H1 (cell line): ENCODE results near the gene TK1.

Experiments
- BACH1 ChIP-seq: IDR thresholded peaks from 2 replicates; pipeline ENCODE4 v1.6.1; 2012; ENCODE audit warnings: low read length, improper control_type of control experiment
- BRCA1 ChIP-seq: IDR thresholded peaks from 2 replicates; pipeline ENCODE4 v1.6.1; 2012; ENCODE audit warnings: low read depth, low read length, improper control_type of control experiment
- CBX5 ChIP-seq: fragments of 300-800, 300-1000 bp; sonication (generic); IDR thresholded peaks from 2 replicates; pipeline ENCODE4 v1.7.1; 2016; ENCODE audit warnings: antibody characterized with exemption, low read length, low read depth
- CHD1 ChIP-seq: IDR thresholded peaks from 2 replicates; pipeline ENCODE4 v1.6.1; 2012; ENCODE audit warnings: low read depth, low read length, improper control_type of control experiment
- CTCF ChIP-seq, 3 experiments: IDR thresholded peaks; 1 replicate in 2 of 3; 2 replicates in 1 of 3; pipeline versions ENCODE4 v1.5.1 to v1.6.1; 2011; ENCODE audit warnings: low read length in 3 of 3, mild to moderate bottlenecking in 3 of 3, inconsistent platforms in 2 of 3, low read depth in 1 of 3, moderate library complexity in 1 of 3; ENCODE audit not compliant: insufficient read depth in 1 of 3; ENCODE audit errors: control extremely low read depth in 1 of 3
- GABPA ChIP-seq: IDR thresholded peaks from 2 replicates; pipeline ENCODE4 v1.6.1; 2011; ENCODE audit warnings: mild to moderate bottlenecking, low read length, moderate library complexity, borderline replicate concordance; ENCODE audit not compliant: insufficient read depth
- MAX ChIP-seq: IDR thresholded peaks from 2 replicates; pipeline ENCODE4 v1.6.1; 2012; ENCODE audit warnings: inconsistent platforms
- POLR2A ChIP-seq, 2 experiments: IDR thresholded peaks; 1 replicate in 1 of 2; 2 replicates in 1 of 2; pipeline ENCODE4 v1.6.1; 2011; ENCODE audit warnings: low read depth in 2 of 2, low read length in 2 of 2, mild to moderate bottlenecking in 2 of 2; ENCODE audit errors: control extremely low read depth in 1 of 2
- TAF1 ChIP-seq: IDR thresholded peaks from 2 replicates; pipeline ENCODE4 v1.6.1; 2011; ENCODE audit warnings: mild to moderate bottlenecking, low read depth, low read length
- TCF12 ChIP-seq: IDR thresholded peaks from 2 replicates; pipeline ENCODE4 v1.6.1; 2011; ENCODE audit warnings: low read depth, mild to moderate bottlenecking, low read length
- TF ChIP-seq, protein P1 (sequence below): IDR thresholded peaks from 2 replicates; pipeline ENCODE4 v1.6.1; 2011; ENCODE audit warnings: low read depth, mild to moderate bottlenecking, low read length; ENCODE audit not compliant: insufficient read depth

- no peak for TF ChIP-seq MAX
- TF ChIP-seq POLR2A (IDR thresholded peaks at IDR 0.05; ENCODE audit: control extremely low read depth in 1 of 2, low read depth in 2 of 2, low read length in 2 of 2): no peak
- no peak for TF ChIP-seq BRCA1
- no peak for TF ChIP-seq CTCF (IDR thresholded peaks at IDR 0.05; ENCODE audit: control extremely low read depth in 1 of 3, insufficient read depth in 1 of 3, low read depth in 1 of 3, low read length in 3 of 3)
- TF ChIP-seq CHD1: no peak
- no peak for TF ChIP-seq CBX5
- no peak for TF ChIP-seq BACH1
- TF ChIP-seq TCF12: no peak
- TF ChIP-seq, protein P1, sequence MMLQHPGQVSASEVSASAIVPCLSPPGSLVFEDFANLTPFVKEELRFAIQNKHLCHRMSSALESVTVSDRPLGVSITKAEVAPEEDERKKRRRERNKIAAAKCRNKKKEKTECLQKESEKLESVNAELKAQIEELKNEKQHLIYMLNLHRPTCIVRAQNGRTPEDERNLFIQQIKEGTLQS: no peak
- no peak for TF ChIP-seq GABPA
- no peak for TF ChIP-seq TAF1
Measured at GRCh38 chr17:78197147-78197832, 10.4 kb upstream of the TK1 start.
